Measurements from ENCODE around the gene FEM1C.

The FEM1C gene

GRCh38 chr5:115565233-115565632, 20.7 kb upstream of the FEM1C start:
- DNase-seq = no peak
- intact Hi-C loops (cut with DNase I) = no loop called here

- DNase-seq = no peak
- intact Hi-C loops (cut with DNase I) = no loop called here
Measured at GRCh38 chr5:115561176-115561575, 16.6 kb upstream of the FEM1C start.

- no peak for DNase-seq
- intact Hi-C loops (cut with DNase I) = no loop called here
Measured at GRCh38 chr5:115559524-115559923, 14.9 kb upstream of the FEM1C start.

GRCh38 chr5:115558388-115558956, 13.9 kb upstream of the FEM1C start:
- intact Hi-C loops (cut with DNase I) = no loop called here
- DNase-seq = no peak

GRCh38 chr5:115557667-115558387, 13.3 kb upstream of the FEM1C start:
- intact Hi-C loops (cut with DNase I) = no loop called here
- no peak for DNase-seq

GRCh38 chr5:115556276-115556675, 11.7 kb upstream of the FEM1C start:
- no peak for DNase-seq
- intact Hi-C loops (cut with DNase I) = no loop called here

GRCh38 chr5:115555084-115555633, 10.6 kb upstream of the FEM1C start:
- intact Hi-C loops (cut with DNase I) = no loop called here
- DNase-seq = no peak

GRCh38 chr5:115553082-115553481, 8.5 kb upstream of the FEM1C start:
- no peak for DNase-seq
- intact Hi-C loops (cut with DNase I) = no loop called here

- intact Hi-C loops (cut with DNase I) = no loop called here
- no peak for DNase-seq
Measured at GRCh38 chr5:115551415-115551814, 6.8 kb upstream of the FEM1C start.

- intact Hi-C loops (cut with DNase I) = no loop called here
- no peak for DNase-seq
Measured at GRCh38 chr5:115549154-115549553, 4.6 kb upstream of the FEM1C start.

GRCh38 chr5:115548683-115549082, 4.1 kb upstream of the FEM1C start:
- no peak for DNase-seq
- intact Hi-C loops (cut with DNase I) = no loop called here

- intact Hi-C loops (cut with DNase I) = no loop called here
Measured at GRCh38 chr5:115545351-115545882, 842 bp upstream of the FEM1C start.

GRCh38 chr5:115544043-115544435, 536 bp downstream of the FEM1C start:
- peak in 34 of 42 donors; percentile 20 to 77 (median 51) for DNase-seq
- intact Hi-C loops (cut with DNase I) = loop anchor here (5.0 kb wide), 1 partner anchor 78 kb away; no protein-coding TSS in a partner anchor

More at GRCh38 chr5:115545351-115545882, 842 bp upstream of the FEM1C start:
- DNase-seq = no peak

- peak in 11 of 42 donors; percentile 9 to 57 (median 41) for DNase-seq
- intact Hi-C loops (cut with DNase I) = loop anchor here (5.0 kb wide), 1 partner anchor 79 kb away; no protein-coding TSS in a partner anchor
Measured at GRCh38 chr5:115543365-115544042, 1.1 kb downstream of the FEM1C start.

GRCh38 chr5:115542651-115543364, 1.8 kb downstream of the FEM1C start:
- intact Hi-C loops (cut with DNase I) = loop anchor here (5.0 kb wide), 1 partner anchor 79 kb away; no protein-coding TSS in a partner anchor

GRCh38 chr5:115542086-115542485, 2.5 kb downstream of the FEM1C start:
- intact Hi-C loops (cut with DNase I) = loop anchor here (5.0 kb wide), 1 partner anchor 80 kb away; no protein-coding TSS in a partner anchor
- no peak for DNase-seq

More at GRCh38 chr5:115542651-115543364, 1.8 kb downstream of the FEM1C start:
- peak in 1 of 42 donors; percentile 18 for DNase-seq

- intact Hi-C loops (cut with DNase I) = loop anchor here (5.0 kb wide), 1 partner anchor 81 kb away; no protein-coding TSS in a partner anchor
Measured at GRCh38 chr5:115541611-115542010, 3.0 kb downstream of the FEM1C start.

GRCh38 chr5:115535479-115536035, 9.0 kb downstream of the FEM1C start:
- no peak for DNase-seq
- intact Hi-C loops (cut with DNase I) = no loop called here

More at GRCh38 chr5:115541611-115542010, 3.0 kb downstream of the FEM1C start:
- DNase-seq = no peak

All from head of caudate nucleus (tissue), 42 donors.